H1 (cell line): ENCODE results near the gene PFN4. TPM values are rescaled to one million over a fixed set of nuclear protein-coding genes. Genes with fewer than 3 reads are reported as not detected.

Source experiments
- CTCF ChIA-PET: fragments of 300-600 bp; sonication (Branson Sonifier 250); formaldehyde crosslinking; loops from one replicate; lab custom pipeline; 2021; ENCODE audit not compliant: partially characterized antibody; lab: Charles Lee
- POLR2A ChIA-PET: fragments of 300-600 bp; sonication (Branson Sonifier 250); formaldehyde crosslinking; loops from one replicate; lab custom pipeline; 2021; ENCODE audit warnings: inconsistent platforms; ENCODE audit not compliant: partially characterized antibody; lab: Charles Lee
- DNase-seq, 2 experiments: peaks; one replicate each; pipeline versions ENCODE4 v3.0.0 to v3.0.0-alpha.2; 2010 to 2022; ENCODE audit warnings: low spot score in 2 of 2, low read depth in 1 of 2, mixed read lengths in 1 of 2
- FAIRE-seq: peaks from 2 replicates; lab custom pipeline; 2011; peaks lifted over from hg19 to GRCh38; lab: Jason Lieb, UNC
- H2AFZ ChIP-seq: 2 replicates; pipeline ENCODE4 v1.8.1; 2012; ENCODE audit warnings: low read length, inconsistent platforms
- H2AK5ac ChIP-seq: 2 replicates; pipeline ENCODE4 v1.6.1; 2013; ENCODE audit warnings: low read depth, low read length
- H2BK120ac ChIP-seq: replicated peaks from 2 replicates; pipeline ENCODE3; 2013; ENCODE audit warnings: low read depth, low read length, inconsistent platforms
- H2BK12ac ChIP-seq: 2 replicates; pipeline ENCODE4 v1.6.1; 2013; ENCODE audit warnings: low read depth, low read length
- H2BK15ac ChIP-seq: 2 replicates; pipeline ENCODE4 v1.6.1; 2013; ENCODE audit warnings: low read length
- H2BK20ac ChIP-seq: 2 replicates; pipeline ENCODE4 v1.6.1; 2013; ENCODE audit warnings: low read length
- H2BK5ac ChIP-seq: 2 replicates; pipeline ENCODE4 v1.6.1; 2013; ENCODE audit warnings: low read depth, low read length
- H3K14ac ChIP-seq: 2 replicates; pipeline ENCODE4 v1.6.1; 2013; ENCODE audit warnings: inconsistent platforms; ENCODE audit not compliant: insufficient read length
- H3K18ac ChIP-seq: 2 replicates; pipeline ENCODE4 v1.6.1; 2013; ENCODE audit warnings: low read length; ENCODE audit errors: extremely low read depth
- H3K23ac ChIP-seq: 2 replicates; pipeline ENCODE4 v1.6.1; 2013; ENCODE audit warnings: inconsistent platforms; ENCODE audit not compliant: insufficient read length
- H3K23me2 ChIP-seq: 2 replicates; pipeline ENCODE4 v1.6.1; 2013; ENCODE audit warnings: low read depth, low read length
- H3K27ac ChIP-seq: 2 replicates; pipeline ENCODE4 v1.6.1; 2011; ENCODE audit warnings: low read depth, low read length, inconsistent platforms
- H3K27me3 ChIP-seq, 4 experiments: replicated peaks in 1 of 4; 1 replicate in 1 of 4; 2 replicates in 3 of 4; pipeline versions ENCODE4 v1.6.1 to v1.8.1; 2011 to 2013; ENCODE audit warnings: low read length in 3 of 4, mild to moderate bottlenecking in 3 of 4, inconsistent platforms in 2 of 4, mixed read lengths in 2 of 4, moderate library complexity in 1 of 4; ENCODE audit not compliant: control insufficient read depth in 3 of 4, insufficient read depth in 3 of 4; ENCODE audit errors: extremely low read depth in 1 of 4
- H3K36me3 ChIP-seq, 4 experiments: 2 replicates each; pipeline versions ENCODE4 v1.6.1 to v1.8.1; 2011 to 2013; ENCODE audit warnings: mild to moderate bottlenecking in 4 of 4, low read length in 3 of 4, moderate library complexity in 2 of 4, control low read depth in 1 of 4, inconsistent platforms in 1 of 4; ENCODE audit not compliant: insufficient read depth in 4 of 4, control insufficient read depth in 2 of 4
- H3K4ac ChIP-seq: replicated peaks from 2 replicates; pipeline ENCODE3; 2013; ENCODE audit warnings: low read length, low read depth, mixed read lengths, inconsistent platforms; ENCODE audit not compliant: insufficient read length
- H3K4me1 ChIP-seq, 4 experiments: replicated peaks in 1 of 4; 1 replicate in 1 of 4; 2 replicates in 3 of 4; pipeline versions ENCODE4 v1.6.1 to v1.8.1; 2011 to 2013; ENCODE audit warnings: low read length in 3 of 4, inconsistent platforms in 2 of 4, mixed read lengths in 1 of 4; ENCODE audit not compliant: insufficient read depth in 4 of 4, control insufficient read depth in 3 of 4
- H3K4me2 ChIP-seq, 2 experiments: 2 replicates each; pipeline versions ENCODE4 v1.6.1 to v1.8.1; 2011 to 2013; ENCODE audit warnings: low read depth in 2 of 2, low read length in 2 of 2, control low read depth in 1 of 2, inconsistent platforms in 1 of 2, mild to moderate bottlenecking in 1 of 2; ENCODE audit not compliant: insufficient read depth in 1 of 2
- H3K4me3 ChIP-seq, 4 experiments: fragments of 200-600, 300-600 bp in 1 of 4; sonication (generic), shearing (Covaris generic), sonication (Bioruptor Twin) in 1 of 4; 2 replicates each; pipeline versions ENCODE4 v1.5.1 to v1.8.1; 2011 to 2016; ENCODE audit warnings: low read length in 4 of 4, low read depth in 3 of 4, control low read depth in 2 of 4, inconsistent platforms in 2 of 4, mild to moderate bottlenecking in 2 of 4, mixed read lengths in 1 of 4, moderate library complexity in 1 of 4; ENCODE audit not compliant: insufficient read depth in 2 of 4; ENCODE audit errors: extremely low read depth in 1 of 4
- H3K56ac ChIP-seq: replicated peaks from 2 replicates; pipeline ENCODE3; 2013; ENCODE audit warnings: low read depth, mild to moderate bottlenecking, mixed read lengths, low read length, inconsistent platforms; ENCODE audit not compliant: insufficient read length
- H3K79me1 ChIP-seq: 2 replicates; pipeline ENCODE4 v1.6.1; 2013; ENCODE audit warnings: low read depth, low read length, control low read depth
- H3K79me2 ChIP-seq, 2 experiments: 2 replicates each; pipeline versions ENCODE4 v1.6.1 to v1.8.1; 2012 to 2013; ENCODE audit warnings: low read length in 2 of 2, mild to moderate bottlenecking in 2 of 2, inconsistent platforms in 1 of 2; ENCODE audit not compliant: insufficient read depth in 2 of 2, control insufficient read depth in 1 of 2
- H3K9ac ChIP-seq, 4 experiments: replicated peaks in 1 of 4; 1 replicate in 1 of 4; 2 replicates in 3 of 4; pipeline versions ENCODE4 v1.6.1 to v1.8.1; 2011 to 2013; ENCODE audit warnings: low read depth in 3 of 4, low read length in 3 of 4, control low read depth in 2 of 4, mild to moderate bottlenecking in 2 of 4, moderate library complexity in 2 of 4, inconsistent platforms in 1 of 4; ENCODE audit errors: extremely low read depth in 1 of 4
- H3K9me3 ChIP-seq, 2 experiments: 2 replicates each; pipeline versions ENCODE4 v1.6.1 to v1.8.1; 2012 to 2013; ENCODE audit warnings: mild to moderate bottlenecking in 2 of 2, moderate library complexity in 2 of 2, control low read depth in 1 of 2, inconsistent platforms in 1 of 2, low read depth in 1 of 2, low read length in 1 of 2, mixed read lengths in 1 of 2; ENCODE audit not compliant: insufficient read depth in 2 of 2
- H4K20me1 ChIP-seq, 2 experiments: replicated peaks in 1 of 2; 2 replicates each; pipeline versions ENCODE3 to v1.8.1; 2011 to 2013; ENCODE audit warnings: inconsistent platforms in 2 of 2, low read length in 2 of 2, mild to moderate bottlenecking in 1 of 2; ENCODE audit not compliant: insufficient read depth in 2 of 2, control insufficient read depth in 1 of 2
- H4K5ac ChIP-seq: 2 replicates; pipeline ENCODE4 v1.6.1; 2013; ENCODE audit warnings: low read length, low read depth, mixed read lengths, inconsistent platforms; ENCODE audit not compliant: insufficient read length
- H4K8ac ChIP-seq: 2 replicates; pipeline ENCODE4 v1.8.0; 2013; ENCODE audit warnings: mild to moderate bottlenecking, moderate library complexity, low read length, inconsistent platforms; ENCODE audit not compliant: insufficient read depth; ENCODE audit errors: extremely low read depth
- H4K91ac ChIP-seq: replicated peaks from 2 replicates; pipeline ENCODE3; 2013; ENCODE audit warnings: low read length, mixed read lengths, inconsistent platforms; ENCODE audit not compliant: insufficient read length
- POLR2A ChIP-seq, 2 experiments: IDR thresholded peaks; 1 replicate in 1 of 2; 2 replicates in 1 of 2; pipeline ENCODE4 v1.6.1; 2011; ENCODE audit warnings: low read depth in 2 of 2, low read length in 2 of 2, mild to moderate bottlenecking in 2 of 2; ENCODE audit errors: control extremely low read depth in 1 of 2
- WGBS, 2 experiments: shearing (Covaris generic) in 1 of 2; methylation state at CpG; one replicate each; pipeline versions ENCODE4 v1.1.6 to v1.1.7; 2013 to 2015; ENCODE audit warnings: low lambda C conversion rate in 2 of 2, mixed read lengths in 2 of 2, inconsistent platforms in 1 of 2, low coverage in 1 of 2, missing lambda C conversion rate in 1 of 2; ENCODE audit not compliant: insufficient replicate concordance in 2 of 2, insufficient coverage in 1 of 2, insufficient read length in 1 of 2; ENCODE audit errors: extremely low coverage in 1 of 2, missing lambda C conversion rate in 1 of 2; 5-methylcytosine and 5-hydroxymethylcytosine counted together
- polyA plus RNA-seq, 7 experiments: library from polyadenylated mRNA; depleted of rRNA in 3 of 7; stranded (reverse) in 5 of 7; unstranded in 2 of 7; fragments of >200 nt in 5 of 7; fragments of 200-250 nt in 2 of 7; gene quantifications; 1 replicate in 5 of 7; 2 replicates in 1 of 7; 4 replicates in 1 of 7; pipeline versions ENCODE4 v1.2.1 to v1.2.3, GENCODE V29; 2011 to 2013; ENCODE audit warnings: missing spikeins in 2 of 7, mixed read lengths in 2 of 7
- total RNA-seq: library from RNA; stranded (reverse); fragmentation: NEBNext Ultra II Directional; extraction: Animal tissue kit (Norgen Biotek cat#: 25700); gene quantifications from 2 replicates; pipeline ENCODE4 v1.2.1, GENCODE V29; 2021

The PFN4 gene
- total and polyA plus RNA-seq, 2 of the 8 experiments (the other 6 are each of a cell fraction or from before 2014, with no cell fraction given), result not detected

DNA sequence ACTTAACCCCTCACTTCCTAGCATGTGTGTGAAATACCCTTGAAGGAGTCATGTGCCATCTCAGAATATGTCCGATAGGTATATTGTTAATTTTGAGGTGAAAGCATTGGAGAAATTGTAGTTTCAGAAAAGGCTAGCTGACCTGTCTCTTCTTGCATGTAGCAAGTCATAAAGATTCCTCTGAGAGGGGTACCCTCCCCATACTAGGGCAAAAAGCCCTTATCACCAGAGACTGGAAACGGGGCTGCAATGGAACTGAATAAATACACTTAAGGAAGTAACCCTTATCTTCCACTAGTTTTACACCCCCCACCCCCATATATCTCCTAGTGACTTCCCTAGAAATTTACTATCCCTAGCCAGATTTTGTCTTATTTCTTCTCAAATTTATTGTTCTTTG is 45.3 kb downstream of the PFN4 start:
- POLR2A ChIA-PET, result interaction anchor here (1.8 to 2.1 kb wide), 3 partner anchors 17 to 152 kb away, joined by 5 to 22 read pairs (median 5); partner anchors contain the start of gene WDCP
- 92% methylated on average over 2 of the region's 2 CpGs; no CpG with 5 or more reads in 1 of the 2 experiments for WGBS, 2 experiments
- peak overlapping the region; percentile 58 to 74 (median 69); a peak in 7 of 8 replicates for H3K4me3 ChIP-seq

More for the DNA sequence above, 45.3 kb downstream of the PFN4 start:
- Histone ChIP-seq H3K14ac (no peak overlapping the region), H2BK5ac (peak overlapping the region; percentile 66; the same call in 1 of the 2 replicates), H4K5ac (no peak overlapping the region), H3K79me2 (peaks cover 0 to 19% of the 10 kb centered on the region in 2 experiments; a peak in 2 of 4 replicates), H2BK12ac (no peak overlapping the region), H3K9me3 (no peaks in the 10 kb centered on the region), H3K18ac (no peak overlapping the region), H2AK5ac (no peak overlapping the region), H2BK120ac (no peak overlapping the region), H3K27me3 (no peaks in the 10 kb centered on the region), H3K4me2 (peak overlapping the region; percentile 83 to 84), H2AFZ (no peak overlapping the region), H2BK20ac (no peak overlapping the region), H3K36me3 (peaks cover 11 to 28% (median 21%) of the 10 kb centered on the region in 4 experiments; a peak in 7 of 8 replicates), H3K4me1 (peaks cover 0 to 9% (median 3%) of the 10 kb centered on the region in 4 experiments; a peak in 5 of 7 replicates), H3K4ac (no peak overlapping the region), H3K27ac (no peak overlapping the region), H3K23ac (no peak overlapping the region), H3K23me2 (peaks cover 5% of the 10 kb centered on the region; the same call in 1 of the 2 replicates), H4K91ac (no peak overlapping the region)
- CTCF ChIA-PET, result no interaction called here
- DNase-seq (no peak), FAIRE-seq (no peak)
- TF ChIP-seq POLR2A (IDR thresholded peaks at IDR 0.05; ENCODE audit: control extremely low read depth in 1 of 2, low read depth in 2 of 2, low read length in 2 of 2), result no peak
- TF ChIP-seq, all 59 proteins: peak for 0
- Histone ChIP-seq H3K79me1 (no peaks in the 10 kb centered on the region), H4K20me1 (no peaks in the 10 kb centered on the region), H2BK15ac (no peak overlapping the region), H3K56ac (no peak overlapping the region), H4K8ac (no peak overlapping the region), H3K9ac (peak overlapping the region in 2 of 4 experiments; percentile 72 to 73; a peak in 3 of 7 replicates)
